HCT116 (cell line): ENCODE data around the gene EDNRA. TPM values are rescaled to one million over a fixed set of nuclear protein-coding genes. Genes with fewer than 3 reads are reported as not detected.

Source experiments
- ATAC-seq: fragments of 200-7000 bp; cut with Tn5 transposase; 2 replicates; pipeline ENCODE4 v1.9.1; 2020; ENCODE audit warnings: mild to moderate bottlenecking, moderate library complexity
- BruUV-seq: library from RNA; stranded (reverse); fragments of 400-500 nt; replicated peaks from 2 replicates; lab custom pipeline; 2021; lab: Mats Ljungman, UMichigan
- CTCF ChIA-PET: fragments of 300-600 bp; sonication (Branson Sonifier 250); formaldehyde crosslinking; loops from one replicate; lab custom pipeline; 2021; ENCODE audit warnings: antibody characterized with exemption; lab: Charles Lee
- POLR2A ChIA-PET: fragments of 300-600, 350-600 bp; sonication (Branson Sonifier 250); formaldehyde crosslinking; loops from one replicate; lab custom pipeline; 2021; ENCODE audit warnings: antibody characterized with exemption; lab: Charles Lee
- RAD21 ChIA-PET, 2 experiments: fragments of 300-600 bp; sonication (Branson Sonifier 250); formaldehyde crosslinking; loops; one replicate each; lab custom pipeline; 2023; ENCODE audit warnings: low total read pairs in 2 of 2; ENCODE audit not compliant: uncharacterized antibody in 2 of 2, unreplicated experiment in 2 of 2, low non-redundant PET in 1 of 2; lab: Charles Lee
- DNase-seq: peaks from one replicate; pipeline ENCODE4 v3.0.0-alpha.2; 2010; ENCODE audit warnings: low read depth, low spot score
- H2AFZ ChIP-seq: fragments of 200-600 bp; shearing (Covaris generic), sonication (generic); 2 replicates; pipeline ENCODE4 v1.6.1; 2017; ENCODE audit warnings: low read depth, mixed run types, mixed read lengths, antibody characterized with exemption, low read length; ENCODE audit not compliant: poor library complexity, severe bottlenecking
- H3K27ac ChIP-seq: 2 replicates; pipeline ENCODE4 v1.5.1; 2012; ENCODE audit warnings: low read depth, low read length
- H3K27me3 ChIP-seq: fragments of 200-600 bp; sonication (generic); 2 replicates; pipeline ENCODE4 v1.6.1; 2016; ENCODE audit warnings: mixed run types, low read length, mixed read lengths; ENCODE audit not compliant: insufficient read depth
- H3K36me3 ChIP-seq, 2 experiments: fragments of 200-500 bp in 1 of 2; fragments of 200-600 bp in 1 of 2; sonication (Bioruptor generic) in 1 of 2; sonication (generic) in 1 of 2; 2 replicates each; pipeline versions ENCODE4 v1.5.1 to v1.6.1; 2014 to 2016; ENCODE audit warnings: low read length in 2 of 2, inconsistent platforms in 1 of 2, mixed read lengths in 1 of 2, mixed run types in 1 of 2; ENCODE audit not compliant: insufficient read depth in 2 of 2, control insufficient read depth in 1 of 2
- H3K4me1 ChIP-seq, 2 experiments: fragments of 200-600 bp in 1 of 2; sonication (generic) in 1 of 2; 2 replicates each; pipeline versions ENCODE4 v1.5.1 to v1.6.1; 2012 to 2017; ENCODE audit warnings: low read length in 2 of 2, inconsistent platforms in 1 of 2, mild to moderate bottlenecking in 1 of 2, mixed read lengths in 1 of 2, mixed run types in 1 of 2, moderate library complexity in 1 of 2; ENCODE audit not compliant: insufficient read depth in 2 of 2, control insufficient read depth in 1 of 2
- H3K4me2 ChIP-seq: fragments of 200-600 bp; sonication (generic); 2 replicates; pipeline ENCODE4 v1.6.1; 2017; ENCODE audit warnings: mixed run types, low read length, mixed read lengths
- H3K4me3 ChIP-seq, 2 experiments: fragments of 200-600 bp in 1 of 2; sonication (generic) in 1 of 2; replicated peaks in 1 of 2; 2 replicates each; pipeline ENCODE4 v1.5.1; 2011 to 2016; ENCODE audit warnings: low read length in 2 of 2, control low read depth in 1 of 2, low read depth in 1 of 2, mild to moderate bottlenecking in 1 of 2, mixed read lengths in 1 of 2, mixed run types in 1 of 2
- H3K79me2 ChIP-seq: fragments of 200-600 bp; sonication (generic); 2 replicates; pipeline ENCODE4 v1.6.1; 2017; ENCODE audit warnings: mild to moderate bottlenecking, mixed run types, low read length, moderate library complexity, mixed read lengths; ENCODE audit not compliant: insufficient read depth
- H3K9ac ChIP-seq: fragments of 200-600 bp; sonication (generic); 2 replicates; pipeline ENCODE4 v1.6.1; 2016; ENCODE audit warnings: low read length, mixed read lengths
- H3K9me2 ChIP-seq: fragments of 200-600 bp; sonication (generic), shearing (Covaris generic); 2 replicates; pipeline ENCODE4 v1.6.1; 2017; ENCODE audit warnings: mixed run types, mild to moderate bottlenecking, moderate library complexity; ENCODE audit not compliant: insufficient read depth
- H3K9me3 ChIP-seq, 2 experiments: fragments of 200-500 bp in 1 of 2; fragments of 200-600 bp in 1 of 2; sonication (Bioruptor generic) in 1 of 2; sonication (generic) in 1 of 2; 2 replicates each; pipeline ENCODE4 v1.6.1; 2014 to 2017; ENCODE audit warnings: low read length in 2 of 2, mixed read lengths in 2 of 2, inconsistent platforms in 1 of 2, low read depth in 1 of 2, mild to moderate bottlenecking in 1 of 2, mixed run types in 1 of 2, moderate library complexity in 1 of 2; ENCODE audit not compliant: control insufficient read depth in 1 of 2, insufficient read depth in 1 of 2
- H4K20me1 ChIP-seq: fragments of 200-600 bp; sonication (generic), shearing (Covaris generic); 2 replicates; pipeline ENCODE4 v1.6.1; 2017; ENCODE audit warnings: mixed run types, mild to moderate bottlenecking, moderate library complexity; ENCODE audit not compliant: insufficient read depth
- CTCF ChIP-seq, 3 experiments: fragments of 200-600 bp in 1 of 3; sonication (generic) in 1 of 3; IDR thresholded peaks in 2 of 3; conservative IDR thresholded peaks in 1 of 3; 2 replicates each; pipeline ENCODE4 v1.5.1; 2012 to 2017; ENCODE audit warnings: low read depth in 2 of 3, low read length in 2 of 3, antibody characterized with exemption in 1 of 3, borderline replicate concordance in 1 of 3, control low read depth in 1 of 3, mild to moderate bottlenecking in 1 of 3, mixed read lengths in 1 of 3, mixed run types in 1 of 3, moderate library complexity in 1 of 3; ENCODE audit not compliant: insufficient read depth in 1 of 3
- POLR2AphosphoS5 ChIP-seq: IDR thresholded peaks from 2 replicates; pipeline ENCODE4 v1.6.1; 2011; ENCODE audit warnings: mild to moderate bottlenecking, low read depth, low read length, moderate library complexity
- RAD21 ChIP-seq: IDR thresholded peaks from 2 replicates; pipeline ENCODE4 v1.6.1; 2012; ENCODE audit warnings: low read depth, mild to moderate bottlenecking
- REST ChIP-seq: IDR thresholded peaks from 2 replicates; pipeline ENCODE4 v1.6.1; 2012; ENCODE audit warnings: low read depth
- SP1 ChIP-seq: IDR thresholded peaks from 2 replicates; pipeline ENCODE4 v1.6.1; 2012; ENCODE audit warnings: low read depth
- ZBTB33 ChIP-seq: IDR thresholded peaks from 2 replicates; pipeline ENCODE4 v1.6.1; 2011; ENCODE audit warnings: mild to moderate bottlenecking, low read length, moderate library complexity; ENCODE audit not compliant: insufficient replicate concordance; ENCODE audit errors: extremely low read depth
- ZNF274 ChIP-seq: fragments of 200-500 bp; sonication (Bioruptor generic); IDR thresholded peaks from 2 replicates; pipeline ENCODE4 v1.6.1; 2014; ENCODE audit warnings: mild to moderate bottlenecking, low read depth, low read length, inconsistent platforms
- intact Hi-C: fragments of 100-400 bp; cut with micrococcal nuclease; formaldehyde crosslinking; loops from 2 replicates; pipeline ENCODE4 v1.10.0; 2022
- total RNA-seq: library from RNA; stranded (reverse); gene quantifications from one replicate; pipeline ENCODE4 v1.2.1, GENCODE V29; 2021; ENCODE audit not compliant: unreplicated experiment

Gene EDNRA
- total RNA-seq, 1 experiment from 2014 or later: 2.0 TPM

GRCh38 chr4:147576084-147576483, 95.2 kb downstream of the EDNRA start:
- DNase-seq: no peak
- Histone ChIP-seq H3K9ac (no peak overlapping the region), H3K9me2 (0 out of 2 replicates have a peak, but pooled peaks cover 3% of the 10 kb centered on the region), H2AFZ (no peak overlapping the region), H3K27me3 (no peaks in the 10 kb centered on the region), H3K4me1 (peaks cover 8 to 12% of the 10 kb centered on the region in 2 experiments; a peak in 3 of 4 replicates), H4K20me1 (no peaks in the 10 kb centered on the region), H3K36me3 (no peaks in the 10 kb centered on the region), H3K4me2 (no peak overlapping the region), H3K4me3 (no peak overlapping the region), H3K27ac (no peak overlapping the region), H3K79me2 (no peaks in the 10 kb centered on the region), H3K9me3 (no peaks in the 10 kb centered on the region)
- intact Hi-C loops: no loop called here
- no peak for ATAC-seq
- TF ChIP-seq ZBTB33 (no peak), CTCF (IDR thresholded peaks at IDR 0.05 in 2 of 3, conservative IDR thresholded peaks at IDR 0.05 in 1 of 3; ENCODE audit: borderline replicate concordance in 1 of 3, insufficient read depth in 1 of 3, low read depth in 2 of 3, low read length in 2 of 3) (no peak), POLR2AphosphoS5 (no peak), RAD21 (no peak), SP1 (no peak), ZNF274 (no peak), REST (no peak)
- ChIA-PET POLR2A (no interaction called here), CTCF (interaction anchor here (1.2 kb wide), 1 partner anchor 169 kb away, joined by 4 read pairs; no protein-coding TSS in a partner anchor), RAD21 (no interaction called here)
- BruUV-seq: no TSS peak
